ENCODE data around the gene FIZ1. TPM values are rescaled to one million over a fixed set of nuclear protein-coding genes. Genes with fewer than 3 reads are reported as not detected.
"Not testable (repeated sequence)": the region's sequence is repeated elsewhere in the genome, so short reads cannot be mapped to it uniquely, and the experiment has no call there.

The FIZ1 gene
- polyA plus RNA-seq, 10 donors, result 8.5 to 13.3 (median 11.1) TPM

DNA sequence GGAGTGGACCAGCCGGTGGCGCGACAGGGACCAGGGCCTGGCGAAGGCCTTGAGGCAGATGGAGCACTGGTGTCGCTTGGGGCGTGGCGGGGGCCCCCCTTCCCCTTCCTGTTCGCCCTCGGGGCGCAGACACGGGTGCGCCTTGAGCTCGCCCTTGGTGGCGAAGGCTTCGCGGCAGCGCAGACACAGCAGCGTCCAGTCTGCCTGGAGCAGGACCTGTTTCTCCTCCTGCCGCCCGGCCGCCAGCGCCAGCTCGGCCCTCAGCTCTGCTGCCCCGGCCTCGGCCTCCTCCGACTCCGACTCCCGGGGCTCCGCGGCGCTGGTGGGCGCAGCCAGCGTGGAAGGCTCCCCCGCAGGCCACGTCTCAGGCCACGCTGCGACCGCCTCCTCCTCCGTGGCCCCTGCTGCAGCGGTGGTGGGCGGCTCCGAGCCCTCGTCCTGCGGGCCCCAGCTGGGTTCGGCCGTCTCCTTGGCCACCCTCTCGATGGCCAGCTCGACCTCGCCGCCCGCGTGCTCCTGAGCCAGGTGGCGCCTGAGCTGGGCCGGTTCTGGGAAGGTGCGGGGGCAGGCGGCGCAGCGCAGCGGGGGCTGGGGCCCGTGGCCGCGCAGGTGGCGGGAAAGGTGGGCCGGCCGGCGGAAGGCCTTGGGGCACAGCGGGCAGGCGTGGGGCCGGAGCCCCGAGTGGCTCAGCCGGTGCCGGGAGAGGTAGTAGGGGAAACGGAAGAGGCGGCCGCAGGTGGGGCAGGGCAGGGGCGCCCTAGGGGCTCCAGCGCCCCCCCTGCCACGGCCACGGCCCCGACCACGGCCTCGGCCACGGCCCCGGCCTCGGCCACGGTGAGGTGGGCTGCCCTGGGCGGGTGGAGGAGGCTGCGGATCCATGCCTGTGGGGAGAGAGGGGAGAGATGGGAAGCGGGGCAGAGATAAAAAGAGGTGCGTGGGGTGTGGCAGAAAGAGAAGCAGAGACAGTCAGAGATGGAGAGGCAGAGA lies 20.3 kb downstream of the FIZ1 start:
- DNase-seq, result no peak

DNA sequence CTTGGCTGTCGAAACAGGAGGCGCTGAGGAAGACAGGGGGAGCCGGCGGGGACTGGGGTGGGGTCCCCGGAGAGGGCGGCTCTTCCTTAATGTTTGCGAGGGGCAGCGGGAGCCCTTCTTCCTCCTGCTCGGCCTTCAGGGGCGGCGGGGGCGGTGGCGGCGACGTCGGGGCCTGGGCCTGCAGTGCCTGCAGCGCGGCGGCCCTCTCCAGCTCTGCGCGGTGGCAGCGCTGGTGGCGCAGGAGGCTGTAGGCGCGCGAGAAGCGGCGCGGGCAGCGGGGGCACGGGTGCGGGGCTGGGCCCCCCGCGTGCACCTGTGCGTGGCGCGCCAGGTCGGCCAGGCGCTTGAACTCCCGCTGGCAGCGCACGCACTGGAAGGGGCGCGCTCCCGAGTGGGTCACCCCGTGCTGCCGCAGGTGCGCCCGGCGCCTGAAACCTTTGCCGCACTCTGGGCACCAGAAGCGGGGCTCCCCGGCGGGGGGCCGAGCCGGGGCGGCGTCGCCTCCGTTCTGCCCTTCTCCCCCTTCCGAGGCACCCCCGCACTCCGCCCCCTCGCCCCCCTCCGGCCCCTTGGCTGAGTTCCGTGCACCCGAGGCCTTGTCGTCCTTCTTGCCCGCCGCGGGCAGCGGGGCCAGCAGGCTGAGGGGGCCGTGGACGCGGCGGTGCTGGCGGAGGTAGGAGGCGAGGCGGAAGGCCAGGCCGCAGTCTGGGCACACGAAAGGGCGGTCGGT lies 21.1 kb downstream of the FIZ1 start:
- DNase-seq, result no peak

DNA sequence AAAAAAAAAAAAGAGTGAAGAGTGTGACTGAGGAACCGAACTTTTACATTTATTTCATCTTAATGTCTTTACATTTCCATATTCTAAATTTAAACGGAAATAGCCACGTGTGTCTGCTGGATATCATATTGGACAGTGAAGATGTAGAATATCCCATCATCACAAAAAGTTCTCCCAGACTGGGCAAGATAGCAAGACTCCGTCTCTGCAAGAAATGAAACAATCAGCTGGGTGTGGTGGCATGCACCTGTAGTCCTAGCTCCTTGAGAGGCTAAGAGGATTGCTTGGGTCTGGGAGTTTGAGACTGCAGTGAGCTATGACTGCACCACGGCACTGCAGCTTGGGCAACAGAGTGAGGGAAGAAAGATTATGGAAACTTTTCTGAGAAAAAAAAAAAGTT lies 22.6 kb downstream of the FIZ1 start:
- no peak for DNase-seq

DNA sequence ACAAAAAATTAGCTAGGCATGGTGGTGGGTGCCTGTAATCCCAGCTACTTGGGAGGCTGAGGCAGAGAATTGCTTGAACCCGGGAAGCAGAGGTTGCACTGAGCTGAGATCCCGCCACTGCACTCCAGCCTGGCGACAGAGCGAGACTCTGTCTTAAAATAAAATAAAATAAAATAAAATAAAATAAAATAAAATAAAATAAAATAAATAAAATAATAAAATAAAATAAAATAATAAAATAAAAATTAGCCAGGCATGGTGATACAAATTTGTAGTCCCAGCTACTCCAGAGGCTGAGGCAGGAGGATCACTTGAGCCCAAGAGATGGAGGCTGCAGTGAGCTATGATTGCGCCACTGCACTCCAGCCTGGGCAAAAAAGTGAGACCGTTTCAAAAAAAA lies 25.4 kb downstream of the FIZ1 start:
- not testable (repeated sequence) for DNase-seq

DNA sequence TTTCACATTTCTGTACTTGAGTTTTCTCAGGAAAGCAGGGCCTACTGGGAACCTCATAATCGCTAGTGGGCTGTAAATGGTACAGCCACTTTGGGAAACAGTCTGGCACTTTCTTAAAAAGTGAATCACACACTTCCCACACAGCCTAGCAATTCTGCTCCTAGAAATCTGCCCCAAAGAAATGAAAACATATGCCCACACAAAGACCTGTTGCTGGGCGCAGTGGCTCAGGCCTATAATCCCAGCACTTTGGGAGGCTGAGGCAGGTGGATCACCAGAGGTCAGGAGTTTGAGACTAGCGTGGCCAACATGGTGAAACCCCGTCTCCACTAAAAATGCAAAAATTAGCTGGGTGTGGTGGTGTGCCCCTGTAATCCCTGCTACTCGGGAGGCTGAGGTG lies 29.8 kb downstream of the FIZ1 start:
- DNase-seq, result not testable (repeated sequence)

DNA sequence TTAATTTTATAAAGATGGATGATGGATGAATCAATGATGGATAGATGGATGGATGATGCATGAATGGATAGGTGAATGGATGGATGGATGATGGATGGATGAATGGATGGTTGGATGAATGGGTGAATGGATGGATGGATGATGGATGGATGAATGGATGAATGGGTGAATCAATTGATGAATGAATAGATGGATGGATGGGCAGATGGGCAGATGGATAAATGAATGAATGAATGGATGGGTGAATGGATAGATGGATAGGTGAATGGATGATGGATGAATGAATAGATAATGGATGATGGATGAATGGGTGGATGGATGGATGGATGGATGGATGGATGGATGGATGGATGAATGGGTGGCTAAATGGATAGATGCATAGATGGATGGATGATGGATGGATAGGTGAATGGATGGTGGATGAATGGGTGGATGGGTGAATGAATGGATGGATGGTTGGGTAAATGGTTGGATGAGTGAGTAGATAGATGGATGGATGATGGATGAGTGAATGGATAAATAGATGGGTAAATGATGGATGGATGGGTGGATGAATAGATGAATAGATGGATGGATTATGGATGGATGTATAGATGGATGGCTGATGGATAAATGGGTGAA lies 31.5 kb downstream of the FIZ1 start:
- DNase-seq, result no peak

DNA sequence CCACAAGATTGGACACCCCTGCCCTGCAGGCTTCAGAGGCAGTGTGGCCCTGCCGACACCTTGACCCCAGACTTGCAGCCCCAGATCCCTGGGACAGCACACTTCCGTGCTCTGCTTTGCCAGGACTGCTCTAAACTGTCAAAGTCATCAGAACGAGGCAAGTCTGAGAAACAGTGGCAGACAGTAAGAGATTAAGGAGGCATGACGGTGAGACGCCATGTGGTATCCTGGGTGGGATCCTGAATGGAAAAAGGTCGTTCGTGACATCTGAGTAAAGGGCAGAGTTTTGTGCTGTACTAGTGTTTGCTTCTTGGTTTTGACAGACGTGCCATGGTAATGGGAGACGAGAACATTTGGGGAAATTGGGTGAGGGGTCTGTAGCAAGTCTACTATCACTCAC lies 32.5 kb downstream of the FIZ1 start:
- DNase-seq, result no peak

DNA sequence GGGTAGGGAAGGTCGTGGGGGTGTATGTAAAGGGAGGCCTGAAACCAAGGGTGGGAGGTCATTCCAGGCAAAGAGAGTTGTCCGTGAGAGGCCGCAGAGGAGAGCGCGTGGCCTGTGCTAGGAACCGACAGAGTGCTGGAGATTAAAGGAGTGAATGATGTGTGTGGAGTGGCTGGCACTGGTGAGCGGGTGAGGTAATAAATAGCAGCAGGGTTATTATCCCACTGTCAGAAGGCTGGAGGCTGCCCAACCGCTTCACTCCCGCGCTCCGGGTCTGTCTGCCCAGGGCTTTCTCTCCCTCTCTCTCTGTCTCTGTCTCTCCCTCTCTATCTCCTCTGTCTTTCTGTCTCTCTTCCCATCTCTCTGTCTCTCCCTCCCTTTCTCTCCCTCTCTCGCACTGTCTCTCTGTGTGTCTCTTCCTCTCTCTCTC lies 36.0 kb downstream of the FIZ1 start:
- peak in 1 of 3 donors; percentile 43 for DNase-seq

DNA sequence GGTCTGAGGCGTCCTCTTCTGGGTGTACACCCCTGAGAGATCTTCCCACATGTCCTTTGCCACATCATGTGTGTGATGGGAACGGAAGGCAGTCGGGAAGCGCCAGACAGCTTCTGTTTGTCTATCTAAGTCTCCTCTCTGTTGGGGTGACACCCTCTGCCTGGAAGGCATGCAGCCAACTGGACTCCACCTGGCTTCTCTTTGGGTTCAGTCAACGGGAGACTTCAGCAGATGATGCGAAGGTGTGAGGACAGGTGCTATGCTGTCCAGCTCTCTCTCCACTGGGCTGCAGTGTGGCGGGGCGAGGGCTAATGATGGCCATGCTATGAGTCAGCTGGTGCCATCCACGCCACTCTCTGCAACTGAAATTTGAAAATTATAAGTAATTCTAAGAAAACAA lies 39.6 kb downstream of the FIZ1 start:
- no peak for DNase-seq

DNA sequence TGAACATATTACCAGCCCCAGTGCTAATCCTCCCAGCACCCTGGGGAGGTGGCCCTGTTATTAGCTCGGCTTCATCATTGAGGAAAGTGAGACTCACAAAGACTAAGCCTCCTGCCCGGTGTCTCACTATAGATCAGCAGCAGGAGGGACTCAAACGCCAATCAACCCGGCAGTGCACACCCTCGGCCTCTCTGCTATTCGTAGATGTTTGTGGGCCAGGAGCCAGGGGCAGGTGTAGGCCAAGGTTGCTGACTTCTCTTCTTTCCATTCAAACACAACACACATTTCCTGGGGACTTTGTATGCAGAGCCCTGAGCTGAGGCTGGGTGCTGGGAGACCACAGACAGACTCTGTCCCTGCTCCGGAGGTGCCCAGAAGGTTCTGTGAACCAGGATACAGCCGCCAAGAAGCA lies 44.6 kb downstream of the FIZ1 start:
- no peak for DNase-seq

DNA sequence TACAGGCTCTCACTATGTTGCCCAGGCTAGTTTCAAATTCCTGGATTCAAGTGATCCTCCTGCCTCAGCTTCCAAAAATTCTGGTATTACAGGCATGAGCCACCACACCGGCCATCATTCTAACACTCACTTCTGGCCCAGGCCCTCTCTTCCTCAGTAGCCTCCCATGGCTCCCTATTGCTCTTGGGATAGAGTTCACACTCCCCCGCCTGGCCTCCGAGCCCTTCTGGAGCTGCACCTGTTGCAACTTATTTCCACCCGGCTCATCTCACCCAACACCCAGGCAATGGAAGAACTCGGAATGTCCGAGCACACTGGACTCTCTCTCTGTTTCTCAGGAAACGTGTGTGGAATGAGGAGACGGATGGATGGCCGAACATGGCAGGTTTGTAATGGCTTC lies 45.0 kb downstream of the FIZ1 start:
- DNase-seq, result no peak

DNA sequence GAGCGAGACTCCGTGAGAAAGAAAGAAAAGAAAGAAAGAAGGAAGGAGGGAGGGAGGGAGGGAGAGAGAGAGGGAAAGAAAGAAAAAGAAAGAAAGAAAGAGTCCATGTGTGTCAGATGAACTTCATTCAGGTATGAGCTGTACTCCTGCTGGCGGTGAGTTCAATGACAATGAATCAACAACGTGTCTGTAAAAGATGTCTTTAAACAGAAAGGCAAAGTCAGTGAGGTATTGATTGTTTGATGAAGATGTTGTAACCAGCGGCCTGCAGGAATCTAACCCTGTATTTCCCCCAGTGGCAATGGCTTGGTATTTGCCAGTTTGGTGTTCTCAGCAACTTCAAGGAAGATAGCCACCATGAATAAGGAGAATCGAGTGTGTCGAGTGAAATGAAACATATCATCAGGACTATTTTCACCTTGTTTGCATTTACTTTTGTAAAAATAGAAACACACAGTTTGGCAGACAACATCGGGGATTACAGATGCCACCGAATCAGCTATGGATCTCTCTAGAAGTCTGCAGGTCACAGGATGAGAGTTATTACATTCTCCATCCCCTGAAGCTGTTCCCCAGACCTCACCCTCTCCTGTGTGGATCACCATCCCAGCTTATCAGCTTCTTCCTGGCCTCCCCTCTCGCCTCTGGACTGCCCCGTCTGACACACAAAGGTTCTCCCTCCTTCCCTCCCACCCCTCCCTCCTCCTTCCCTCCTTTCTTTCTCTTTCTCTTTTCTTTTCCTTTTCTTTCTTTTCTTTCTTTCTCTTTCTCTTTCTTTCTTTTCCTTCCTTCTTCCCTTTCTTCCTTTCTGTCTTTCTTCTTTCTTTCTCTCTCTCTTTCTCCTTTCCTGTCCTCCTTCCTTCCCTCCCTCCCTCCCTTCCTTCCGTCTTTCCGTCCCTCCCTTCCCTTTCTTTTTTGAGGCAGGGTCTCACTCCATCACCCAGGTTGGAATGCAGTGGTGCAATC lies 45.8 kb downstream of the FIZ1 start:
- no peak for DNase-seq

DNA sequence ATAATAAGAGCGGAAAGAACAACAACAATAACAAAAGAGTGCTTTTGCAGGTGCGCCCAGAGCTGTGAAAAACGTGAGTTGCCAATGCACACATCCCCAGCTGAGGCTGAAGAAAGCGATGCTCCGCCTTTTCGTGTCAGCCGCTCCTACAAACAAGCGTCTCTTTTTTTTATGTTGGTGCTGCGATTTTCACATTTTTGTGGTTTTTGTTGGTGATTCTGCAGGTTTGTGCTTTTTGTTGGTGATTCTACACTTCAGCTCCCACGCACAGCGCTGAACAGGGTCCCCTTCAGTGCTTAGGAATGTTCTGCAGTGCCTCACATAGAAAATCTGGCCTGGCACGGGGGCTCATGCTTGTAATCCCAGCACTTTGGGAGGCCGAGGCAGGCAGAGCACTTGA lies 46.7 kb downstream of the FIZ1 start:
- DNase-seq, result peak in 1 of 3 donors; percentile 67

DNA sequence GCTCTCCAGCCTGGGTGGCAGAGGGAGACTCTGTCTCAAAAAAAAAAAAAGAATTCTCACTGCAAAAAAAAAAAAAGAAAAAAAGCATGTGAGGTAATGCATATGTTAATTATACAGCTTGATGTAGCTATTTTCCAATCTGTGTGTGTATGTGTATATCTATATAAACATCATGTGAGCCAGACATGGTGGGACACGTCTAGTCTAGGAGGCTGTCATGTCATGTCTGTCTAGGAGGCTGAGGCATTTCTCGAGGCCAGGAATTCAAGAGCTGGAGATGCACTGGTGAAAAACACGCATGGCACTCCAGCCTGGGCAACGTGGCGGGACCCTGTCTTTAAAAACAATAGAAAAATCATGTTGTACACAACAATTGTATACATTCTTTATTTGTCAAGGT lies 47.1 kb downstream of the FIZ1 start:
- no peak for DNase-seq

DNA sequence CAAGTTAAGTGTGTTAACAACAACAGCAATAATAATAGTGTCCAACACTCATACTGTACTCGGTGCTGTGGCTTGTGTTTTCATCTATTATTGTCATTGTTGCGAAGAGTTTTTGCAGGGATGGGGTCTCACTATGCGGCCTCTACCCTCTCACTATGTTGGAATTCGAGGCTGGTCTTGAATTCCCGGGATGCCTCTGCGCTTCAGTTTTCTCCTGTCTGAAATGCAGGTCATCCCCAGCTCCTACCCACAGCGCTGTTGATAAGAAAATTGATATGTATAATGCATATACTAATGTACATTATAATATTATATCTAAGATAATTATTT lies 49.0 kb downstream of the FIZ1 start:
- no peak for DNase-seq

DNA sequence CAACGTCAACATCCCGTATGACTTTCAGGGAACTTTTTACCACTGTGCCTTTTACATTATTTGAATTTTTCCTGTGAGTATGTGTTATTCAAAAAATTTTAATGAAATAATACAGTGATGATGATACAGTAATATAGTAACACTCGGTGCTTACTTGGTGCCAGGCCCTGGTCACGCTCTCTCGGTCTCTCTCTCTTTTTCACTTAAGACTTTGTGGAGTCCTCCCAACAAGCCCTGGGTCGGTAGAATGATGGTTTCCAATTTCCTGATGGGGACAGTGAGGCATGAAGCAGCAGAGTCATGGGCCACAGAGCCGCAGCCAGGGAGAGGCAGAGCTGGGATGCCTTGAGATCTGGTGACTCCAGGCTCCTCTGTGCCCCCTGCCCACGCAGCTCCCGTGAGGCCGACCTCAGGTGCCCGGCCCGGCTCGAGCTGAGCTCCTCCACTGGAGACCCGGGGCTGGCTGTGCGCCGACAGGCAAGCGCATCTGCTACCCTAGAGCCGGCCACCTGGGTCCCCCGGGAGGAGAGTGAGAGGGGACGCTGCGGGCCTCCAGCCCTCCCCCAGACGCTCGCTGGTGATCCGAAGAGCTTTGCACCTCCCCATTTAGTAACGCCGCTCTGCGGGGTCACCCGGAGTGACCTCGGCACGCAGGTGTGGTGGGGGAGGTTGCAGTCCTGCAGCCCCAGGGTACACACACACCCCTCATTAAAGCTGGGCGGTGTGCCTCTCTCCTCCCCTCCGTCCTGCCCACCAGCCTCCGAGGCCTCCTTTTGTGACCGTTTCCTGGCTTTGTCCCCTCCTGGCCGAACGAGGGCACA lies 49.6 kb downstream of the FIZ1 start:
- DNase-seq, result peak in 1 of 3 donors; percentile 86

DNA sequence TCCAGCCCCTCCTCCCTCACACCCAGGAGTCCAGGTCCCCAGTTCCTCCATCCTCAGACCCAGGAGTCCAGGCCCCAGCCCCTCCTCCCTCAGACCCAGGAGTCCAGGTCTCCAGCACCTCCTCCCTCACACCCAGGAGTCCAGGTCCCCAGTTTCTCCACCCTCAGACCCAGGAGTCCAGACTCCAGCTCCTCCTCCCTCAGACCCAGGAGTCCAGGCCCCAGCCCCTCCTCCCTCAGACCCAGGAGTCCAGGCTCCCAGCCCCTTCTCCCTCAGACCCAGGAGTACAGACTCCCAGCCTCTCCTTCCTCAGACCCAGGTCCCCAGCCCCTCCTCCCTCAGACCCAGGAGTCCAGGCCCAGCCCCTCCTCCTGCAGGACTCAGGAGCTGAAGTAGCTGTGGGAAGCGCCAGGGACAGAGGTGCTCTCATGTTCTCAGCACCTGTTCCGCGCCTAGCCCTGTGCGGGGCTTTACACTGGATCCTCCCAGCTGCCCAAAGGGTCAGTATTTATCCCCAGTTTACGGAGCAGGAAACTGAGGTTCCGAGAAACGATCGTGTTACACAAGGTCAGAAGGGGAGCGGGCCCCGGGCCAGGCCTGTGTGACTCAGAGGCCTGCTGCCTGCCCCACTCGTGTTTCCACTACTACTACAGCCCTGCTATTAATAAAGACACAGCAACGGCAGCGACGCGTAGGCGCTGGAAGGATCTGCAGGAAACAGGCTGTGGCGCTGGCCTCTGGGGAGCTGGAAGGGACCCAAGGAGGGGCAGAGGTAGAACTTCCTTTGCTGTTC lies 52.3 kb downstream of the FIZ1 start:
- DNase-seq, result peak in 1 of 3 donors; percentile 64

DNA sequence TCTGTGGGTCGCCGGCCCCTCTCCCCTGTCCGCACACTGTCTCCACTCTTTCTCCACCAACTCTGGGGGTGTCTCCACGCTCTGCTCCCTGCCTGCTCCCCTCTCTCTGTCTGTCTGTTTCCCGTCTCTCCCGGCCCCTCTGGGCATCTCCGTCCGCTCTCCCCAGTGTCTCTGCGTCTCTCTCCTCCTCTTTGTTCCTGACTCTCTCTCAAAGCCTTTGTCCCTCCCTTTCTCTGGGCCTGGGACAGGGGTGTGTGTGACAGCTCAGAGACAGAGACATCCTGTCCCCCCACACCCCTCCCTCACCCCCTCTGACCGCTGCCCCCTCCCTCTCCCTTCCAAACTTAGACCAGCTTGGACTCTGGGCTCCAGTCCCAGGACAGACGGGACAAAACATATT lies 53.3 kb downstream of the FIZ1 start:
- DNase-seq, result no peak

DNA sequence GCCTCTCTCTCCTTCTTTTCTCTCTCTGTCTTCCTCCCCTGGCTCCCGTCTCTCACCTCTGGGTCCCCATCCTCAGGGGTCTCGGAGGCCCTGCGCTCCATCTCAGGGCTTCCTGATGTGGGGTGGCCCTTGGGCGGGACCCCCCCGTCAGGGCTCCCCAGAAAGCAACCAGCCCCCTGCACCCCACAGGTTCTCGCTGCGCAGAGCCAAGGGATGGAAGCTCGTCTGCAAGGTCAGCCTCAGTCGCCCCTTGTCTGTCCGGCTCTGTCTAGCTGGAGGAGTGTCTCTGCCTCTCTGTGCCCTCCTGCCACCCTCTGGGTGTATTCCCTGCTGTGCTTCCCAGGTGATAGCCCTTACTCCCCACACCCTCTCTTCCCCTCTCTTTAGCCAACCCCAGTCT lies 53.9 kb downstream of the FIZ1 start, which contains the start of gene SBK3:
TSS of gene SBK3 (minus strand) at position 101 of the 400 bp plus-strand sequence. CDS start at position 101, 0 bp downstream.
- DNase-seq, result no peak

Measured in muscle of back (tissue), 11 donors.